Left lobe of liver (tissue), 2 donors: Measurements from ENCODE around the gene NSMF. TPM values are rescaled to one million over a fixed set of nuclear protein-coding genes. Genes with fewer than 3 reads are reported as not detected.
A peak's percentile ranks its signal among the peaks of the same experiment; 100 is the strongest.

Experiments
- ATAC-seq: fragments of 200-7000 bp; cut with Tn5 transposase; one replicate; pipeline ENCODE4 v1.9.1; 2020; ENCODE audit warnings: mild to moderate bottlenecking, moderate library complexity
- DNase-seq: peaks from one replicate; pipeline ENCODE4 v3.0.0-alpha.2; 2020; ENCODE audit warnings: low spot score
- total RNA-seq: library from RNA; stranded (reverse); gene quantifications from one replicate; pipeline ENCODE4 v1.2.1, GENCODE V29; 2021
- donor health status: DM: no; HTN: no; CAD: no; lungs with moderate emphysema.
- donor health status: DM: no; HTN: yes; CAD: no.

NSMF gene
- total RNA-seq, 1 donor from 2014 or later, result 23.0 TPM

DNA sequence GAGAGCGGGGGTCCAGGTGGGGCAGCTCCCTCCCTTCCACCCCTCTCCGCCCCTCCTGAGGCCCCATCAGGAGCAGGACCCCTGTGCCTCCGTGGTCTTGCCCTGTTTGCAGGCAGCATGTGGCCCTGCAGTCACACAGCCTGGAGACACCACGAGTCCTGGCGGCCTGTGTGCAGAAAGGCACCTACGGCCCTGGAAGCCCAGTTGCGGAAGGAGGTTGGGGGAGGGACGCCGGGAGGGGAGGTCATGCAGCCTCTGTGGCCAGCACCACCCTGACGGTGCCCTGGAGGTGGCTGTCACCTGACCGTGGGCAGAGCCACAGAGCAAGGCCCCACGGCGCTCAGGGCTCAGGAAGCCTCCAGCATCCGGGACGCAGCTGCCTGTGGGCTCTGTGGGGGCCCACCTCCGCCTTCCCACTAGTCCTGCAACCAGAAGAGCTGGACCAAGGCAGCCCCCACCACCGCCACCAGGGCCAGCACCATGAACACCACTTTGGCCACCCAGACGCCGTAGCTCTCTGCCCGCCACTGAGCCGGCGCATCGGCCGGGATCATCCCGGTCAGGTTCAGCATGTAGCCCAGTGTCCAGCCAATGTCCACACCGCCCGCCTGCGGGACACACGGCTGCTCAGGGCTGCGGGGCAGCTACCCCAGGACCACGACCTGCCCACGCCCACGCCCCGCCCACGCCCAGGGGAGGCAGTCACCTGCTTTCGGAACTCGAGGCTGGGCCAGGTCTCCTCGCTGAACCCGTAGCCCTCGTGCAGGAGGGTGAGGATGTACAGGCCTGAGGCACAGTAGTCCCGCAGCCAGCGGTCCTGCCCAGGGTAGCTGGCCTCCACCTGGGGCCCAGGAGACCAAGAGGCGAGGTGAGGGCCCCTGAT lies 24.4 kb downstream of the NSMF start:
- DNase-seq, result peak; percentile 45
- ATAC-seq, result peak; percentile 3

DNA sequence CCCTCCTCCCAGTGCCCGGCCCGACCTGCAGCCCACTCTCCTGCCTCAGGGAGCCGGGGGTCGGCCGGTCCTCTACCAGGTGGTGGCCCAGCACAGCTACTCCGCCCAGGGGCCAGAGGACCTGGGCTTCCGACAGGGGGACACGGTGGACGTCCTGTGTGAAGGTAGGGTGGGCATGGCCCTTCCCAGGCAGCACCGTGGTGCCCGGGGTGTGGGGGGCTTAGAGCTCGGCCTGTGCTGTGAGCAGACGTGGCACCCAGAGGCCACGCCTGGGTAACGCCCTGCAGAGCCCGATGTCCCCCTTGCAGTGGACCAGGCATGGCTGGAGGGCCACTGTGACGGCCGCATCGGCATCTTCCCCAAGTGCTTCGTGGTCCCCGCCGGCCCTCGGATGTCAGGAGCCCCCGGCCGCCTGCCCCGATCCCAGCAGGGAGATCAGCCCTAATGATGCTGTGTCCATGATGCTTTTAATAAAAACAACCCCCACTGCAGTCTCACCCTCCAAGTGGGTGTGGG lies 25.2 kb downstream of the NSMF start:
- ATAC-seq (no peak), DNase-seq (no peak)

DNA sequence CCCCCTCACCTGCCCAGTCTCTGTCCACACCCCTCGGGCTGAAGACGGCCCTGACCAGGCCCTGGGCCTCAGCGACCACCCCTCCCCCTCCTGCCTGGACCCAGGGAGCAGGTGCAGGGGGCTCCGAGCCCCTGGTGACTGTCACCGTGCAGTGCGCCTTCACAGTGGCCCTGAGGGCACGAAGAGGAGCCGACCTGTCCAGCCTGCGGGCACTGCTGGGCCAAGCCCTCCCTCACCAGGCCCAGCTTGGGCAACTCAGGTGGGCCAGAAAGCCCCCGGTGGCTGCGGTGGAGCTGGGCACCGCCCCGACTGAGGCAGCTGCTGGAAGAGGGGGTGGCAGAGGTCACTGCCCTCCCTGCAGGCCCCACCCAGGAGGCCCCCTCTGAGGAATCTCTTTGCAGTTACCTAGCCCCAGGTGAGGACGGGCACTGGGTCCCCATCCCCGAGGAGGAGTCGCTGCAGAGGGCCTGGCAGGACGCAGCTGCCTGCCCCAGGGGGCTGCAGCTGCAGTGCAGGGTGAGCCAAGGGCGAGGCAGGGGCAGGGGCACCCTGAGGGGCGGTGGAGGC lies 25.7 kb downstream of the NSMF start:
- ATAC-seq, result no peak
- DNase-seq, result no peak

DNA sequence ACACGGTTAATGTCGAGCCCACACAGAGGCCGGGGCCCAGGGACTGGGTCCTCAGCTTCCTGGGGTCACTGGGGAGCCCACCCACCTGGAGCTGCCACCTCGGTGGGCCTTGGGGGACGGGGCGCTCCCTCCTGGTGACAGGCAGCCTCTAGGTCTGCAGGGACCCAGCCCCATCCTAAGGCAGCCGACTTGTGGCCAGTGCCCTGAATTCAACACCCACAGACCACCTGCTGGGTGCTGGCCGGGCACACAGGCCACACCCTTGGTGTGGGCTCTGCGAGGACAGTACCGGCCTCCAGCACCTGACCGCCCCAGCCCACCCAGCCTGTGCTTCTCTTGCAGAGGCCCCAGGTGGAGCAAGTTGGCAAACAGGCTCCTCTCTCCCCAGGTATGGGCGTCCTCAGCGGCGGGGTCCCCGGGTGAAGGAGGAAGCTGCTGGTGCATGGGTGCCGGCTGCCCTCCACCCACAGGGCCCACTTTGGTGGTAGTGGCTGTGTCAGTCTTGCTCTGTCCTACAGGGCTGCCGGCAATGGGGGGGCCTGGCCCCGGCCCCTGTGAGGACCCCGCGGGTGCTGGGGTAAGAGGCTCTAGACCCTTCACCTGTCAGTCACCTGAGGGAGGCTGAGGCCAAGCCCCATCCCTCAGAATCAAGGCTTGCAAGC lies 26.3 kb downstream of the NSMF start:
- DNase-seq, result no peak
- ATAC-seq, result no peak

DNA sequence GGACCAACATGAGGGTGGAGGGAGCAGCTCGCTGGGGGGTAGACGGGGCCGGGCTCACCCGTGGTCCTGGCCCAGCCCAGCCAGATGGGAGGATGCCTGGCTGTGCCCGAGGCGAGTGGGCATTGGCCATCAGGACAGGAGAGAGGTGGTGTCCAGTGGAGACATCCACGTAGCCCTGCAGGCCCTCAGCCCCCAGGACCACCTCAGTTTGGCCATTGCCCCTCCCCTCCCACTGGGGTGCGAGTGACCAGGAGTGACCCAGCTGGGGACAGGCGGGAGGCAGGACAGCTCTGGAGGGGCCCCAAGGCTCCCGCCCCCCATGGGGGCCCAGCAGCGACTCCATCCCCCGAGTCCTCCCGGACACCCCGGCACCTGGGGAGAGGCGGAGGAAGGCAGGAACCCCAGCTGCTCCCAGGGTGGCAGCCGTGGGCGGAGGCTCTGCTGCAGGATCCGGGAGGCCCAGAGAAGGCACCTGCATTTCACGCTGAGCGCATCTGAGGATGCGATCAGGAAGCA lies 27.7 kb downstream of the NSMF start:
- DNase-seq (no peak), ATAC-seq (no peak)

DNA sequence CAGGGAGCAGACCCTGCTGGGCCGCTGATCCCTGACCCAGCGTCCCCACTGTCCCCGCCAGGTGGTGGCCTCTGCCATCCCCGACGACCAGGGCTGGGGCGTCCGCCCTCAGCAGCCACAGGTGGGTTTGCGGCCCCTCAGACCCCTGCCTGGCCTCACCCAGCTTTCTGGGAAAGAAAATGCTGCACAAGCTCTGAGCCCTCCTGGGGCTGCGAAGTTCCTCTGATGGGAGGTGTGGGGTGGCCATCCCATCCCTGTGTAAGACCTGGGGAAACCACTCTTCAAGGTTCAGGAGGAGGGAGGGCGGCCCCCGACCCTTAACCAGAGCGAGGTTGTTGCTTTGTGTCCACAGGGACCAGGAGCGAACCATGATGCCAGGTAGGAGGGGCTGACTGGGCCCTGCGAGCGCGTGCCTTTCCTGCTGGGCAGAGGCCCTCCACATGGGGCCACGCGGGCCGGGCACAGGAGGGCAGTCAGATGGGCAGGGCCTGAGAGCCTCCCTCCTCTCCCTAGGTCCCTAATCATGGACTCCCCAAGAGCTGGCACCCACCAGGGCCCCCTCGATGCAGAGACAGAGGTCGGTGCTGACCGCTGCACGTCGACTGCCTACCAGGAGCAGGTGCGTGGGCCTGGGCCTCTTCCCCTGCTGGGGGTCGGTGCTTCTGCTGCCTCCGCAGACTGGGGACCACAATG lies 28.3 kb downstream of the NSMF start:
- no peak for DNase-seq
- no peak for ATAC-seq

DNA sequence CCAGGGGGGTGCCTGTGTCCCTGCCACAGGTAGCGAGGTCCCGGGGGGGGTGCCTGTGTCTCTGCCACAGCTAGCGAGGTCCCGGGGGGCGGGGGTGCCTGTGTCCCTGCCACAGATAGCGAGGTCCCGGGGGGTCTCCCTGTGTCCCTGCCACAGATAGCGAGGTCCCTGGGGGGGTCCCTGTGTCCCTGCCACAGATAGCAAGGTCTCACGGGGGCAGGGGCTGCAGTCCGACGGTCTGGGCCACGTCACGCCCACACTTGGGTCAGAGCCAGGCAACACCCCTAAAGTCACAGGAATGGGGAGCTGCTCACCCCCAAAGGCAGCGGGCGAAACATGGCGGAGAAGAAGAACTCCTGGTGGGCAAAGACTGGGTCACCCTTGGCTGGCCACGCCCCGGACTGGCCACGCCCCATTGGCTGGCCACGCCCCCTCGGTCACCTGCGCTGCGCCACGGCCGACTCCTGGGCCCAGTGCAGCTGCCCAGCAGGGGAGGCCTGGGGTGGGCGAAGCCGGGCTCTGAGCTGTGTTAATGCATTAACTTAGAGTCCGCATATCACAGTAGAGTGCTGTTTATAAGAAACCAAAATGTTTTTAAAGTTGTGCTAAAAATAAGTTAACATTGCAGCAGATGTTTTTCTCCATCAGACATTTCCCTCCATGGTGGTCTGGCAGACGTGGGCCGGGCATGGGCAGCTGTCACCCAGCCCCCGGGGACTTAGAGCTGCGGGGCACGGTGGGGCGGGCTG lies 29.0 kb downstream of the NSMF start:
- DNase-seq, result peak; percentile 46
- no peak for ATAC-seq

DNA sequence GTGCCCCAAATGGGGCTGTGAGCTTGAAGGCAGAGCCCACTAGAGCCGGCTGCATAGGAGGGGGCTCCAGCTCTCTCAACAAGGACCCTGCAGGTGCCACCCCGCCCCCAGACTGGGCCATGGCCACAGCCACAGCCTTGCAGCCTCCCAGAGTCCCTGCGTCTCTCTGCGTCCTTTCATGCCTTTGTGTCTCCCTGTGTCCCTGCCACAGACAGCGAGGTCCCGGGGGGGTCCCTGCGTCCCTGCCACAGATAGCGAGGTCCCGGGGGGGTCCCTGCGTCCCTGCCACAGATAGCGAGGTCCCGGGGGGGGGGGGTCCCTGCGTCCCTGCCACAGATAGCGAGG lies 29.6 kb downstream of the NSMF start:
- no peak for ATAC-seq
- no peak for DNase-seq

DNA sequence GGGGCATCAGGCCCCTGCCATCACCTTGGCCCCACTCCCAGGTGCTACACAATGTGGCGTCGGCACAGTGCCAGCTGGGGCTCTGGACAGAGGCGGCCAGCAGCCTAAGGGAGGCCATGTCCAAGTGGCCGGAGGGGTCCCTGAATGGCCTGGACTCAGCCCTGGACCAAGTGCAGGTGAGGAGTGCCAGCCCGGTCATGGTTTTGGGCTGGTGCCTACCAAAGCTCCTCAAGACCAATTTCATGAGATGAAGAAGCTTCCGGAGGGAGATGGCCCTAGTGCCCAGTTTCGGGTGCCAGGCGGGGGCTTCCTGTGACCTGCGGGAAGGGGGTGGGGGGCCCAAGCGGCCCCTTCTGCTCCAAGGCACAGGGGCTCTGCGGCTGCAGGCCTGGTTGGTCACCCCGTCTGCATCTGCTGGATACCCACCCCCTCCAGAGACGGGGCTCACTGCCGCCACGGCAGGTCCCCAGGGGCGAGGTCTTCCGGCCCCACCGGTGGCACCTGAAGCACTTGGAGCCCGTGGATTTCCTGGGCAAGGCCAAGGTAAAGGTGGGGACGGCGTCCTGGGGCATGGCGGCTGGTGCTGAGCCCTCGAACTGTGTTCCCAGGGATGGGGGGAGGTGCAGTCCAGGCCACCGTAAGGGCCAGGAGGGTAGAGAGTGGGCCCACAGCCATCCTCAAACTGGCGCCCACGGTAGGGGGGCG lies 30.1 kb downstream of the NSMF start:
- peak; percentile 47 for DNase-seq

DNA sequence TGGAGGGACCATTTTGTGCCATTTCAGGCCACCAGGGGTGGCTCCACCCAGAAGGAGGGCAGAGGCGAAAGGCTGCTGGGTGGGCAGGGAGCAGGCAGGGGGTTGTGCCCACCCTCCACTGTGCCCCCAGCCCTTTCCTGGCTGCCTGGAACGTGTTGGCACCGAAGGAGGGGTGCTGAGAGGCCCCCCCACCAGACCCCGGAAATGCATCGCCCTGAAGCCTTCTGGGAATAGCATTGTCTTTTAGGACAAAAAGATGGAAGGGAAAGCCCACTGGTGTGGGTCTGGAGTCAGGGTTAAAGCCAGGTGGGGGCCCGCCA lies 30.9 kb downstream of the NSMF start:
- DNase-seq (no peak), ATAC-seq (no peak)

More for the DNA sequence above, 30.1 kb downstream of the NSMF start:
- no peak for ATAC-seq

DNA sequence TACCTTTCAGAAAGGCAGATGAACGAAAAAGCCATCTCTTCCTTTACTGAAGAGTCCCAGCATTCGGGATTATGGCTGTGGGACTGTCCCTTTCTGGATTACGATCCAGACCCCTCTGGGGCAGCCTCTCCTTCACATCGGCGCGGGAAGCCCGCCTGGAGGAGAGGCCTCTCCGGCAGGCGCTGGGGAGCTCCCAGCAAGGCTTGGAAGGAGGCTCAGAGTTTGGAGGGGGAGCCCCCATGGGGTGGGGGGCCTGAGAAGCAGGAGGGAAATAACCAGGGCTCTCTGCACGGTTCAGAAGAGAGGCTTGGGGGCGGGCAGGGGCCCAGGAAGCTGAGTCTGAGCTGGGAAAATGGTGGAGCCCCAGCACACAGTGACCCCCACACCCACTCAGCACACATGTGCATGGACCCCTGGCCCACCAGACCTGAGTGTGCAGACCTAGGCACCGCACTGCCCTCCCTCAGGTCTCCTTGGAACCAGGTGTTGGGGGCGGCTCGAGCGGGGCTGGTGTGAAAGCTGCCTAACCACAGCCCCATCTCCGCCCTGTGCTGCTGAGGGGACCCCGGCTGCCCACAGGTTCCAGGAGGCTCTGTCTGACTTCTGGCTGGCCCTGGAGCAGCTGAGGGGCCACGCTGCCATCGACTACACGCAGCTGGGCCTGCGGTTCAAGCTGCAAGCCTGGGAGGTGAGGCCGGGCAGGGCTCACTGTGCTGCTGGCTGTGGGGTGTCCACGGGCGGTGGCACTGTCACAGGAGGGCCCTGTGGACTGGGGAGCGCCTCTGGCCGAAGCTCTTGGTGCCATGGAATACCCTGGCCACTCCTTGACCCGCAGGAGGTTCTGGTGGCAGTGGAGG lies 31.5 kb downstream of the NSMF start:
- ATAC-seq (no peak), DNase-seq (no peak)

DNA sequence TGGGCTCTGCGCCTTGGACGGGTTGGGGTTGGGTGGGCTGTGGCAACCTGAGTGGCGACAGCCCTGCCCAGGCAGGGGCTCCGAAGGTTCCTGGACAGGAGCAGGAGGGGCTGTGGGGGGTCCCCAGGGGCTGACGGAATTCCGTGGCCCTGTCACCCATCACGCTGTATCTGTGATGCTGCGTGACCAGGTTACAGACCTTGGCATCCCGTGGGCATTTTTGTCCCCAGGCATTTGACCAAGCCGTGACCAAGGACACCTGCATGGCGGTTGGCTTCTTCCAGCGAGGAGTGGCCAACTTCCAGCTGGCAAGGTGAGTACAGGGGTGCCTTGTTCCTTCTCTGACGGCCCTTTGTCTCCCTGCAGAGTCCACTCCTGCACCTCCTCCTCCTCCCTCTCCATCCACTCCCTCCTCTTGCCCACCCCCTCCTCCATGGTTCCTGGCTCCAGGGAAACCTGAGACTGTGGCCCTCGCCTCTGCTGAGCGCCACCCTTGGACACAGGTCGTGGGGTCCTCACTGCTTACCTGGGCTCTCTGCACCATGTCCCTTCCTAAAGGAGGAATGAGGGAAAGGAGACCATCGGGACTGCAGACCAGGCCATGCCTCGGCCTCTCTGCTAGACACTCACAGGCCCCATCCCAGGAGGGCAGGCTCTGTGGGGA lies 33.0 kb downstream of the NSMF start:
- no peak for DNase-seq

DNA sequence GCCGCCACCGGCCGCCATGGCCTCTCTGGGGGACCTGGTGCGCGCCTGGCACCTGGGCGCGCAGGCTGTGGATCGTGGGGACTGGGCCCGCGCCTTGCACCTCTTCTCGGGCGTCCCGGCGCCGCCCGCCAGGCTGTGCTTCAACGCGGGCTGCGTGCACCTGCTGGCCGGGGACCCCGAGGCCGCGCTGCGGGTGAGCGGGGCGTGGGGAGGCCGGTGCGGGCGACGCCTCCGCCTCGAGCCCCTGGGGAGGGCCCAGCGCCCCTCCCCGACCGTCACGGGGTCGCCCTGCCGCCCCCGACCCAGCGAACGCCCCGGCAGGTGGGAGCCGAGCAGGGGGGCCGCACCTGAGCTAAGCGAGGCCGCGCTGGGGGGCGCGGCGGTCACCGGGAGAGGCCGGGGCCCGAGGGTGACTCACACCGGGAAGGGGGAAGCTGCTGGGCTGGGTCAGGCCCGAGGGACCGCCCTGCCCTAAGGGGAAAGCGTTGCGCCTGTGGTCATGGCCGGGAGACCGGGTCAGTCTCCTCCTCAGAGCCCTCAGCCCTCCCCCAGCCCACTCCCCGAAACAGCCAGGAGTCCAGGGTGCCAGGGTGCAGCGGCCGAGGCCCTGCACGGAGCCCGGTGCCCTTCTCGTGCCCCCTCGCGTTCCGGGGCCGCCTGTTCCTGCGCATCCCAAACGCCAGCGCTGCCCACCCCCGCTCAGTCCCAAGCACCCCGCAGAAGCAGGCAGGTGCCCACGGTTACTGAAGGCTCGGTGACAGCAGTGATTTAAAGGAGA lies 35.4 kb downstream of the NSMF start:
- peak; percentile 42 for ATAC-seq
- DNase-seq, result no peak

More for the DNA sequence above, 33.0 kb downstream of the NSMF start:
- ATAC-seq, result no peak

DNA sequence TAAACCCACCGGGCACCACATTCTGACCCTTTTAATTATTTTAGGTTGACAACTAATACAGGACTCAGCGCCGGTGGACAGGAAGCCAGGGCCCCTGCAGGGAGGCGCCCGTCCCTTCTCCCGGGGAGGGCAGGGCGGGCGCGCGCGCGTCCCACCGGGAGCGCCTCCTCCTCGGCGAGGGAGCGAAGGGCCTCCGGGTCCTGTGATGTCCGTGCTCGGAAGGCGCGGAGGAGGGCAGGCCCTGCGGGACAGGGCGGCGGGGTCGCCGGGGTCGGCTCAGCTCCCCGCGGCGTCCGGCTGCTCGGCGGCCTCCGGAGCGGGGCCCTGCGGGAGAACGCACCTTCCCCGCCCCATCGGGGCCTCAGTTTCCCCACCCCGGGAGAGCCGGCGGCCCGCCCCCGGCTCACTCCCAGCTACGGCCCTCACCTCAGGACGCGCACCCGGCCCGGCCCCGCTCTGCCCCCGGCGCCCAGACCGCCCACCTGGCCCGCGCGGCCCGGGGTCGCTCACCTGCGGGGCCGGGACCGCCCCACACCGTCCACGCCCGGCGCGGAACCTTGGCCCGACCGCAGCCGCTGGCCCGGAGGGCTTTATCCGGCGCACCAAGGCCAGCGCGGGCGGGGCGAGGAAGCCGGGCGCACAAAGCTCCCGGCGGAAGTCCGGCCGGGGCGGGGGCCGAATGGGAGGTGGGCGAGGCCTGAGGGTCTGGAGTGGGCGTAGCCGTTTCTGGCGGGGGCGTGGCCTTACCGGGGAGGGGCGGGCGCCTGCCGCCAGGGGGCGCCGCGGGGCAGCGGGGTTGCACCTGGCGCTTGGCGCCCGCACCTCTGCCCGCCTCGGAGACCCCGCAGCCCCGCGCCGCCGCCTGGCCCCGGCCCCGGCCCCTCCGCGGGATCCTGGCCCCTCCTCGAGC lies 36.3 kb downstream of the NSMF start, which contains the start of the genes EXD3 and NOXA1:
Gene EXD3 (minus strand): TSS at position 559 of the 910 bp plus-strand sequence. CDS start 27,805 bp downstream, outside the sequence.
Gene NOXA1 (plus strand): TSS at position 790 of the 910 bp plus-strand sequence. CDS start 137 bp downstream, outside the sequence.
- DNase-seq, result peak; percentile 95
- ATAC-seq, result peak; percentile 95

DNA sequence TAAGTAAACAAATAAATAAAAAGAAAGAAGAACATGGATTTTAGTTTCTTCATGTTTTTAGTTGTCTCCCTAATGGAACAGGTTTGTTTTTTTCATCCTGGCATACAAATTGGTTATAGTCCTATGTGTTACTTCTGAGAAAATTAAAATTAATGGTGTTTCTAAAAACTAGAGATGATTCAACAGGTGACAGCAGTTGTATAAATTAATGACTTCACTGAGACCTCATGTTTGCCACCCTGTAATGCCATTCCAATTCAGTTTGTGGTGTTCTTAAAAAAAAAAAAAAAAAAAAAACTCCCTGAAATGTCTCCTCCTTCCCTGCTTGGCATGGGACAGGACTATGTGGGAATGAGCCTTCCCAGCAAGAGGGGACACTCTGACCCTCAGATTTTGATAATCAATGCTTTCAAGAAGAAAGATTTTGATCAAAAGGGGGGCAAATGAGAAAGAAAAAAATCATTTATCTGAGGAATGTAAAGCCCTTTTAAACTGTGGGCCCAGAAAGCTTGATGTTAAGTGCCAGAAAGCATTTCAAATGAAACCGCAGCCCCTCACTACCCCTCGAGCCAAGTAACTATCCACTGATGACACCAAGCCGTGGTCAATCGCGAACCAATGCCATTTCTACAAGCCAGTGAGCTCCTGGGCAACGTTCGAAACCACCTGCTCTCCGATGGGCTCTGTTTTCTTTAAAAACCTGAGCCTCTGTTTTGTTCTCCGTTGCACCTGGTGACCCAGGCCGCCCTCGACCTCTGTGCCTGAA lies 37.1 kb downstream of the NSMF start:
- no peak for DNase-seq
- ATAC-seq, result no peak
